SK-N-SH treated with all-trans-retinoic acid at 6 μM for 48 hours (cell line): ENCODE results near the gene LEMD2.

Source experiments
- ARNTL ChIP-seq: fragments of 450-650 bp; formaldehyde crosslinking; IDR thresholded peaks from 2 replicates; pipeline ENCODE4 v1.5.0; 2020; ENCODE audit warnings: low read depth, mild to moderate bottlenecking, moderate library complexity, borderline replicate concordance
- CSDC2 ChIP-seq: fragments of 250-450 bp; sonication (Bioruptor Pico); IDR thresholded peaks from 2 replicates; pipeline ENCODE4 v1.5.0; 2020; ENCODE audit warnings: mild to moderate bottlenecking, moderate library complexity
- ESRRG ChIP-seq: fragments of 250-450 bp; sonication (Bioruptor Pico); IDR thresholded peaks from 2 replicates; pipeline ENCODE4 v1.6.1; 2021; ENCODE audit warnings: mild to moderate bottlenecking
- PATZ1 ChIP-seq: fragments of 250-450 bp; sonication (Bioruptor Pico); IDR thresholded peaks from 2 replicates; pipeline ENCODE4 v1.8.0; 2020; ENCODE audit warnings: mild to moderate bottlenecking, moderate library complexity, borderline replicate concordance
- PPARA ChIP-seq: fragments of 250-450 bp; sonication (Bioruptor Pico); IDR thresholded peaks from 2 replicates; pipeline ENCODE4 v1.5.0; 2020; ENCODE audit warnings: mild to moderate bottlenecking, borderline replicate concordance
- RARB ChIP-seq: fragments of 250-450 bp; sonication (Bioruptor Pico); IDR thresholded peaks from 2 replicates; pipeline ENCODE4 v1.8.0; 2021; ENCODE audit warnings: mild to moderate bottlenecking, moderate library complexity
- TCF4 ChIP-seq: fragments of 250-450 bp; sonication (Bioruptor Pico); IDR thresholded peaks from 2 replicates; pipeline ENCODE4 v1.8.0; 2021; ENCODE audit warnings: mild to moderate bottlenecking, moderate library complexity, borderline replicate concordance
- TOX ChIP-seq: fragments of 250-450 bp; sonication (Bioruptor Pico); IDR thresholded peaks from 2 replicates; pipeline ENCODE4 v1.8.0; 2021; ENCODE audit warnings: mild to moderate bottlenecking, moderate library complexity, borderline replicate concordance
- TSHZ2 ChIP-seq: fragments of 250-450 bp; sonication (Bioruptor Pico); IDR thresholded peaks from 2 replicates; pipeline ENCODE4 v1.5.0; 2020; ENCODE audit warnings: mild to moderate bottlenecking, moderate library complexity
- ZFP30 ChIP-seq: fragments of 450-650 bp; formaldehyde crosslinking; IDR thresholded peaks from 2 replicates; pipeline ENCODE4 v1.5.0; 2022; ENCODE audit warnings: mild to moderate bottlenecking, moderate library complexity
- ZNF8 ChIP-seq: fragments of 450-650 bp; formaldehyde crosslinking; IDR thresholded peaks from 2 replicates; pipeline ENCODE4 v1.5.0; 2020; ENCODE audit warnings: mild to moderate bottlenecking, moderate library complexity
- TF ChIP-seq, protein P1 (sequence below): fragments of 250-450 bp; sonication (Bioruptor Pico); IDR thresholded peaks from 2 replicates; pipeline ENCODE4 v1.5.1; 2021; ENCODE audit warnings: mild to moderate bottlenecking, moderate library complexity

DNA sequence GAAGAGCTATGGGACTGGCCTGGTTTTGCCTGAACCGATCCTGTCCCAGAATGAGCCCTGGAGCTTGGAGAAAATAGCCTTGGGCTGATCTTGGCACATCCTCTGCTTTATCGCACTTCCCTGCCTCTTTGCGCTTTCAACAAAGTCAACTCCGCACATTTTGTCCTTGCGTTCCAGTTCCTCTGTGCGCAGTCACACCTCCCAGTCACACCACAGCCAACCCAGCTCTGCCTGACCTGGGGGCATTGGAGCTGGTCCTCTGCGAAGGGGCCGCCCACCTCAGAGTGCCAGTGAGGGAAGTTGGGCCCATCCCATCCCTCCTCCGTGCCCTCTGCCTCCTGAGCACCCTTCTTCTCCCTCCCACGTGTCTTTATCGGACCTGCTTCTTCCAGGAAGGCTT is 60.5 kb downstream of the LEMD2 start:
- TF ChIP-seq PATZ1 (CRISPR knock-in tag) (no peak), ZFP30 (CRISPR knock-in tag) (no peak), RARB (no peak), TSHZ2 (CRISPR knock-in tag) (no peak), CSDC2 (CRISPR knock-in tag) (no peak), TCF4 (CRISPR knock-in tag) (no peak), TOX (CRISPR knock-in tag) (no peak), PPARA (no peak), ESRRG (CRISPR knock-in tag) (no peak), ZNF8 (CRISPR knock-in tag) (no peak), ARNTL (CRISPR knock-in tag) (no peak)
- TF ChIP-seq, protein P1, sequence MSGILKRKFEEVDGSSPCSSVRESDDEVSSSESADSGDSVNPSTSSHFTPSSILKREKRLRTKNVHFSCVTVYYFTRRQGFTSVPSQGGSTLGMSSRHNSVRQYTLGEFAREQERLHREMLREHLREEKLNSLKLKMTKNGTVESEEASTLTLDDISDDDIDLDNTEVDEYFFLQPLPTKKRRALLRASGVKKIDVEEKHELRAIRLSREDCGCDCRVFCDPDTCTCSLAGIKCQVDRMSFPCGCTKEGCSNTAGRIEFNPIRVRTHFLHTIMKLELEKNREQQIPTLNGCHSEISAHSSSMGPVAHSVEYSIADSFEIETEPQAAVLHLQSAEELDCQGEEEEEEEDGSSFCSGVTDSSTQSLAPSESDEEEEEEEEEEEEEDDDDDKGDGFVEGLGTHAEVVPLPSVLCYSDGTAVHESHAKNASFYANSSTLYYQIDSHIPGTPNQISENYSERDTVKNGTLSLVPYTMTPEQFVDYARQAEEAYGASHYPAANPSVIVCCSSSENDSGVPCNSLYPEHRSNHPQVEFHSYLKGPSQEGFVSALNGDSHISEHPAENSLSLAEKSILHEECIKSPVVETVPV, result no peak
